Measurements from ENCODE around the gene CCDC121. TPM values are rescaled to one million over a fixed set of nuclear protein-coding genes. Genes with fewer than 3 reads are reported as not detected.
"Not testable (repeated sequence)": the region's sequence is repeated elsewhere in the genome, so short reads cannot be mapped to it uniquely, and the experiment has no call there.

The CCDC121 gene
- total RNA-seq, 4 donors from 2014 or later: 0.56 to 2.0 (median 1.3) TPM

- no peak overlapping the region for H3K27ac ChIP-seq
- no peaks in the 10 kb centered on the region for H3K27me3 ChIP-seq
- H3K4me1 ChIP-seq: peaks cover 0 to 5% of the 10 kb centered on the region in 2 donors
- no peak overlapping the region for H3K4me3 ChIP-seq
- no peak for ATAC-seq
- peaks cover 0 to 3% (median 0%) of the 10 kb centered on the region in 3 donors for H3K9me3 ChIP-seq
- H3K36me3 ChIP-seq: peaks cover 0 to 5% of the 10 kb centered on the region in 2 donors
- TF ChIP-seq POLR2A (IDR thresholded peaks at IDR 0.05) (no peak), CTCF (IDR thresholded peaks at IDR 0.05 in 4 of 5, conservative IDR thresholded peaks at IDR 0.05 in 1 of 5) (no peak)
- DNase-seq: no peak
- in situ Hi-C loops (cut with MboI; ENCODE audit: low sequenced_read_pairs in 4 of 4) (no loop called here), intact Hi-C loops (cut with DNase I; ENCODE audit: low total_unique reads) (no loop called here)
These were observed 32.2 kb downstream of the CCDC121 start for GRCh38 chr2:27596627-27597026.

DNA sequence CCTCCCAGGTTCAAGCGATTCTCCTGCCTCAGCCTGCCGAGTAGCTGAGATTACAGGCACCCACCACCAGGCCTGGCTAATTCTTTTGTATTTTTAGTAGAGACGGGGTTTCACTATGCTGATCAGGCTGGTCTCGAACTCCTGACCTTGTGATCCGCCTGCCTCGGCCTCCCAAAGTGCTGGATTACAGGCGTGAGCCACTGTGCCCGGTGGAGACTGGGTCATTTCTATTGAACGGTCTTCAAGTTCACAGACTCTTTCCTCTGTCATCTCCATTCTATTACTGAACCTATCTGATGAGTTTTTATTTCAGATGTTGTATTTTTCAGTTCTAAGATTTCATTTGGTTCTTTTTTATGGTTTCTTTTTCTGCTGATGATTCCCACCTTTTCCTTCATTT, 33.4 kb downstream of the CCDC121 start:
- H3K27me3 ChIP-seq; ATAC-seq; H3K4me1 ChIP-seq; DNase-seq; intact Hi-C loops (cut with DNase I; ENCODE audit: low total_unique reads); H3K27ac ChIP-seq; H3K36me3 ChIP-seq; H3K9me3 ChIP-seq; in situ Hi-C loops (cut with MboI; ENCODE audit: low sequenced_read_pairs in 4 of 4); H3K4me3 ChIP-seq: not testable (repeated sequence)

DNA sequence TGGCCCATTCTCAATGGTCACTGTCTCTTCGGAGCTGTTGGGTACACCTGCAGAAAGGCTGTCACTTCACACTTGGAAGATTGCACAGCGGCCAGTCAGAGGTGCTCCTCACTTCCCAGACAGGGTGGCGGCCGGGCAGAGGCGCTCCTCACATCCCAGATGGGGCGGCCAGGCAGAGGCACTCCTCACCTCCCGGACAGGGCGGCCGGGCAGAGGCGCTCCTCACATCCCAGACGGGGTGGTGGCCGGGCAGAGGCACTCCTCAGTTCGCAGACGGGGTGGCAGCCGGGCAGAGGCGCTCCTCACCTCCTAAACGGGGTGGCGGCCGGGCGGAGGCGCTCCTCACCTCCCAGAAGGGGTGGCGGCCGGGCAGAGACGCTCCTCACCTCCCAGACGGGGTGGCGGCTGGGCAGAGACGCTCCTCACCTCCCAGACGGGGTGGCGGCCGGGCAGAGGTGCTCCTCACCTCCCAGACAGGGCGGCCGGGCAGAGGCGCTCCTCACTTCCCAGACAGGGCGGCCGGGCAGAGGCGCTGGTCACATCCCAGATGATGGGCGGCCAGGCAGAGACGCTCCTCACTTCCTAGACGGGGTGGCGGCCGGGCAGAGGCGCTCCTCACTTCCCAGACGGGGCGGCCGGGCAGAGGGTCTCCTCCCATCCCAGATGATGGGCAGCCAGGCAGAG, 34.6 kb downstream of the CCDC121 start:
- H3K27ac ChIP-seq; intact Hi-C loops (cut with DNase I; ENCODE audit: low total_unique reads); H3K9me3 ChIP-seq; H3K4me1 ChIP-seq; in situ Hi-C loops (cut with MboI; ENCODE audit: low sequenced_read_pairs in 4 of 4); DNase-seq; H3K27me3 ChIP-seq; H3K4me3 ChIP-seq; H3K36me3 ChIP-seq; ATAC-seq: not testable (repeated sequence)

GRCh38 chr2:27593240-27593639, 35.6 kb downstream of the CCDC121 start:
- TF ChIP-seq POLR2A (IDR thresholded peaks at IDR 0.05) (no peak), CTCF (IDR thresholded peaks at IDR 0.05 in 4 of 5, conservative IDR thresholded peaks at IDR 0.05 in 1 of 5) (no peak)
- intact Hi-C loops (cut with DNase I; ENCODE audit: low total_unique reads): no loop called here
- peaks cover 0 to 6% (median 0%) of the 10 kb centered on the region in 3 donors for H3K9me3 ChIP-seq

DNA sequence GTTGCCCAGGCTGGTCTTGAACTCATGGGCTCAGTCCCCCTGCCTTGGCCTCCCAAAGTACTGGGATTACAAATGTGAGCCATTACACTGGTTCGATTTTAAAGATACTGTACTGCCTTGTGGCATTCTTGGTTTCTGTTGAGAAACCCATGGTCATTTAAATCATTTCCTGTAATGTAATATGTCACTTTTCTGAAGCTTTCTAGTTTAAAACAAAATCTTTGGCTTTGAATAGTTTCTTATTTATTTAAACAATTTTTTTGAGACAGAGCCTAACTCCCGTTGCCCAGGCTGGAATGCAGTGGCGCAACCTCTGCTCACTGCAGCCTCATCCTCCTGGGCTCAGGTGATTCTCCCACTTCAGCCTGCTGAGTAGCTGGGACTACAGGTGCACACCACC, 37.1 kb downstream of the CCDC121 start:
- no peaks in the 10 kb centered on the region for H3K4me1 ChIP-seq
- intact Hi-C loops (cut with DNase I; ENCODE audit: low total_unique reads): no loop called here
- ATAC-seq (no peak), DNase-seq (no peak)
- in situ Hi-C loops (cut with MboI; ENCODE audit: low sequenced_read_pairs in 4 of 4): no loop called here
- no peaks in the 10 kb centered on the region for H3K36me3 ChIP-seq
- H3K27me3 ChIP-seq: no peaks in the 10 kb centered on the region
- H3K9me3 ChIP-seq: peaks cover 0 to 6% (median 0%) of the 10 kb centered on the region in 3 donors
- TF ChIP-seq CTCF (IDR thresholded peaks at IDR 0.05 in 4 of 5, conservative IDR thresholded peaks at IDR 0.05 in 1 of 5) (no peak), POLR2A (IDR thresholded peaks at IDR 0.05) (no peak)
- no peak overlapping the region for H3K27ac ChIP-seq
- no peak overlapping the region for H3K4me3 ChIP-seq

More at GRCh38 chr2:27593240-27593639, 35.6 kb downstream of the CCDC121 start:
- H3K27me3 ChIP-seq: no peaks in the 10 kb centered on the region
- H3K27ac ChIP-seq: no peak overlapping the region
- in situ Hi-C loops (cut with MboI; ENCODE audit: low sequenced_read_pairs in 4 of 4): no loop called here
- DNase-seq (no peak), ATAC-seq (no peak)
- H3K4me3 ChIP-seq: no peak overlapping the region
- no peaks in the 10 kb centered on the region for H3K36me3 ChIP-seq
- peaks cover 0 to 5% of the 10 kb centered on the region in 2 donors for H3K4me1 ChIP-seq

- in situ Hi-C loops (cut with MboI; ENCODE audit: low sequenced_read_pairs in 4 of 4) (no loop called here), intact Hi-C loops (cut with DNase I; ENCODE audit: low total_unique reads) (no loop called here)
These were observed 40.5 kb downstream of the CCDC121 start for GRCh38 chr2:27588308-27588707.

More at GRCh38 chr2:27588308-27588707, 40.5 kb downstream of the CCDC121 start:
- H3K4me3 ChIP-seq: no peak overlapping the region
- H3K27ac ChIP-seq: no peak overlapping the region
- TF ChIP-seq CTCF (IDR thresholded peaks at IDR 0.05 in 4 of 5, conservative IDR thresholded peaks at IDR 0.05 in 1 of 5) (no peak), POLR2A (IDR thresholded peaks at IDR 0.05) (no peak)
- H3K4me1 ChIP-seq: peaks cover 12 to 15% of the 10 kb centered on the region in 2 donors
- H3K36me3 ChIP-seq: no peaks in the 10 kb centered on the region
- ATAC-seq (no peak), DNase-seq (no peak)
- H3K9me3 ChIP-seq: peaks cover 0 to 3% (median 0%) of the 10 kb centered on the region in 3 donors
- H3K27me3 ChIP-seq: no peaks in the 10 kb centered on the region
